Measurements from ENCODE around the gene PRRG2.
A peak's percentile ranks its signal among the peaks of the same experiment; 100 is the strongest.

PRRG2 gene

GRCh38 chr19:49590071-49590970 lies 9.2 kb downstream of the PRRG2 start:
- peak; percentile 96 for DNase-seq

- peak; percentile 62 for DNase-seq
Observed at GRCh38 chr19:49590971-49591730, 10.0 kb downstream of the PRRG2 start, which contains the start of gene PRR12. TSS of gene PRR12 (plus strand) at chr19:49591182. CDS start at chr19:49591655, 473 bp downstream.

GRCh38 chr19:49591731-49592485 lies 10.8 kb downstream of the PRRG2 start:
- DNase-seq: peak; percentile 52

- DNase-seq: peak; percentile 22
Observed at GRCh38 chr19:49592486-49593232, 11.5 kb downstream of the PRRG2 start.

- peak; percentile 94 for DNase-seq
Observed at GRCh38 chr19:49593233-49594113, 12.4 kb downstream of the PRRG2 start.

- DNase-seq: no peak
Observed at GRCh38 chr19:49594157-49594992, 13.3 kb downstream of the PRRG2 start.

- no peak for DNase-seq
Observed at GRCh38 chr19:49594993-49595818, 14.1 kb downstream of the PRRG2 start.

- no peak for DNase-seq
Observed at GRCh38 chr19:49595819-49596404, 14.8 kb downstream of the PRRG2 start.

GRCh38 chr19:49596407-49596806 lies 15.3 kb downstream of the PRRG2 start:
- DNase-seq: no peak

- DNase-seq: no peak
Observed at GRCh38 chr19:49596954-49597702, 16.0 kb downstream of the PRRG2 start.

- DNase-seq: no peak
Observed at GRCh38 chr19:49597703-49597974, 16.5 kb downstream of the PRRG2 start.

- DNase-seq: no peak
Observed at GRCh38 chr19:49599378-49600295, 18.5 kb downstream of the PRRG2 start.

- DNase-seq: no peak
Observed at GRCh38 chr19:49601482-49602038, 20.4 kb downstream of the PRRG2 start.

- no peak for DNase-seq
Observed at GRCh38 chr19:49602806-49603205, 21.7 kb downstream of the PRRG2 start.

- no peak for DNase-seq
Observed at GRCh38 chr19:49605605-49606004, 24.5 kb downstream of the PRRG2 start.

GRCh38 chr19:49609499-49610092 lies 28.5 kb downstream of the PRRG2 start:
- no peak for DNase-seq

GRCh38 chr19:49613374-49613773 lies 32.3 kb downstream of the PRRG2 start:
- no peak for DNase-seq

Data from stimulated activated CD4-positive, alpha-beta T cell treated with anti-CD3 and anti-CD28 coated beads, Interleukin-1b, Interleukin-23, amount 100 ng/mL, for 48 hours (primary cell).